Skeletal muscle satellite cell (primary cell): ENCODE measurements around the gene KCNIP2. TPM values are rescaled to one million over a fixed set of nuclear protein-coding genes. Genes with fewer than 3 reads are reported as not detected.
A peak's percentile ranks its signal among the peaks of the same experiment; 100 is the strongest.

Experiments
- H3K27me3 ChIP-seq: 2 replicates; pipeline ENCODE4 v1.7.0; 2013; ENCODE audit warnings: low read length; ENCODE audit not compliant: control insufficient read depth, insufficient read depth
- H3K36me3 ChIP-seq: 2 replicates; pipeline ENCODE4 v1.7.0; 2013; ENCODE audit warnings: mild to moderate bottlenecking, control low read depth, low read length; ENCODE audit not compliant: insufficient read depth
- H3K4me1 ChIP-seq: 2 replicates; pipeline ENCODE4 v1.7.0; 2013; ENCODE audit warnings: low read length; ENCODE audit not compliant: control insufficient read depth, insufficient read depth
- H3K4me2 ChIP-seq: 2 replicates; pipeline ENCODE4 v1.7.0; 2013; ENCODE audit warnings: mild to moderate bottlenecking, low read length
- H3K4me3 ChIP-seq: 2 replicates; pipeline ENCODE4 v1.7.0; 2013; ENCODE audit warnings: low read length
- H3K9ac ChIP-seq: 2 replicates; pipeline ENCODE4 v1.7.0; 2013; ENCODE audit warnings: mild to moderate bottlenecking, low read depth, low read length, moderate library complexity
- H3K9me3 ChIP-seq: replicated peaks from 2 replicates; pipeline ENCODE4 v1.7.0; 2013; ENCODE audit warnings: mild to moderate bottlenecking, control low read depth, low read length
- total RNA-seq: library from RNA; depleted of rRNA; stranded (reverse); fragments of >200 nt; gene quantifications from 2 replicates; pipeline ENCODE4 v1.2.3, GENCODE V29; 2012; rRNA removed

KCNIP2 gene
- 0.44 and 2.8 TPM in 2 replicates for total RNA-seq

DNA sequence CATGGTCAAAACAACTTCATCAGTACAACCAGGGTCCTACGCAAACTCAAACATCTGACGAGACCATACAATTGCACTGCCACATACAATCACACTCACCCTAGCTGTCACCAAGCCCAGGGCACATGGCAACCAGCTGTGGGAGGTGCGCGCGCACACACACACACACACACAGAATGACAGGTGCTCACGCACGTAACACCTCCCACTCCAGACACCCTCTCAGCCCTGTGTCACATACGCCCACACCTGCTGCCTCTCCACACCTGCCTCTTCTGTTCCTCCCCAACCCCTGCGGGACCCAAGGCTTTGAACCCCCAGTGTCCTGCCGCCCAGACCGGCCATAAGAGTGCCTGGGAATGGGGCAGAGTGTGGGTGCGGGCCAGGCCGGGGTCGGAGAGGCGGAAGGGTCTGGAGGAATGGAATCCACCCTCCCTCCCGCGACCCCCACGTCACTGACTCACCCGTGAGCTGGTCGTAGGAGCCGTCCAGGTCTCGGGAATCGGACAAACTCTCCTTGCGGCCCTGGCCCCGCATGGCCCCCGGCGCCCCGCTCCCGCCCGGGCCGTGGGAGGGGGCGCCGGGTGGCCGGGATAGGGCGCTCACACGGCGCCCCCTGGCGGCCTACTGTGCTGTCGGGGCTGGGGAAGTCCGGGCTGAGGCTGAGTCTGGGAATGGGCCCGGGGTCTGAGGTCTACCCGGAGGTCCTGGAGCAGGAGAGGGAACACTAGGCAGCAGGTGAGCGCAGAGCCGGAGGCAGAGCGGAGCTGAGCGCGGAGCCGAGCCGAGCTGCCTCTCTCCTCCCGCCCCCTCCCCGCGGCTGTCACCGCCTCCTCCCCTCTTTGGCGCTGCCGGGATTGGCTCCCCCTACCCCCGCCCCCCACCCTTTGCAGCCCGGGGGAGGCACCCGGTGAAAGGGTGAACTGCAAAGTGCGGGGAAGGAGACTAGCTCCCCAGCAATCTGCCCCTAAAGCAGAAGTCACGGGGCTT lies at the start of gene KCNIP2:
KCNIP2 (minus strand) TSS at position 769 of the 990 bp plus-strand sequence; CDS start at position 537, 232 bp downstream.
- Histone ChIP-seq H3K4me2 (no peak within 1 kb of the TSS), H3K4me1 (peaks cover 9% of the 10 kb centered on the region), H3K9me3 (no peaks in the 10 kb centered on the region), H3K27me3 (no peaks in the 10 kb centered on the region), H3K36me3 (no peaks in the 10 kb centered on the region), H3K9ac (no peak within 1 kb of the TSS), H3K4me3 (no peak within 1 kb of the TSS)

DNA sequence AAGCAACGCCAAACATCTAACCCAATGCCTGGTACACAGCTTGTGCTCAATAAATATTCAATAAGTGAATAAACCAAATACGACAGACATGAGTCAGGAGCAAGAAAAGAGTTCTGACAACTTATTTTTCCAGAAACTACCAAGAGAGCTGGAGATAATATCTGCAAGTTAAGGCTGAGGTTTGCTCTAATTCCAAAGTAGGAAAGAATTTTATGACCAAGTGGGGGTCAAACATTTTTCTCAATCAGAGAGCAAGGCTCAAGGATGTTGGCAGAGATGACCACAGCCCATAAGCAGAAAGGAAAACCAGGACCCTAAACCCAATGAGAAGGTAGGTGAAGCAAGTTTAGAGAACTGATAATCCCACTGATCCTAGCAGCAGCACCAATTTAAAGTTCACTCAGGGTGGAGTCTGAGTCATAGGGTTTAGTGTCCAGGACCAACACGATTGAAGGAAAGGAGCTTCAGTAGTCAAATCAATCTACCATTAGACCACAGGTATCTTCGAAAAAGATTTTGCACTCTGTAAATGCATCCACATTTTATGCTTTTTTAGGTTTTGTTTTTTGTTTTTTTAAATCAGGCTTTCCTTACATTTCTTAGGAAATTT lies 49.3 kb upstream of the KCNIP2 start:
- H3K4me1 ChIP-seq, result peaks cover 3% of the 10 kb centered on the region

DNA sequence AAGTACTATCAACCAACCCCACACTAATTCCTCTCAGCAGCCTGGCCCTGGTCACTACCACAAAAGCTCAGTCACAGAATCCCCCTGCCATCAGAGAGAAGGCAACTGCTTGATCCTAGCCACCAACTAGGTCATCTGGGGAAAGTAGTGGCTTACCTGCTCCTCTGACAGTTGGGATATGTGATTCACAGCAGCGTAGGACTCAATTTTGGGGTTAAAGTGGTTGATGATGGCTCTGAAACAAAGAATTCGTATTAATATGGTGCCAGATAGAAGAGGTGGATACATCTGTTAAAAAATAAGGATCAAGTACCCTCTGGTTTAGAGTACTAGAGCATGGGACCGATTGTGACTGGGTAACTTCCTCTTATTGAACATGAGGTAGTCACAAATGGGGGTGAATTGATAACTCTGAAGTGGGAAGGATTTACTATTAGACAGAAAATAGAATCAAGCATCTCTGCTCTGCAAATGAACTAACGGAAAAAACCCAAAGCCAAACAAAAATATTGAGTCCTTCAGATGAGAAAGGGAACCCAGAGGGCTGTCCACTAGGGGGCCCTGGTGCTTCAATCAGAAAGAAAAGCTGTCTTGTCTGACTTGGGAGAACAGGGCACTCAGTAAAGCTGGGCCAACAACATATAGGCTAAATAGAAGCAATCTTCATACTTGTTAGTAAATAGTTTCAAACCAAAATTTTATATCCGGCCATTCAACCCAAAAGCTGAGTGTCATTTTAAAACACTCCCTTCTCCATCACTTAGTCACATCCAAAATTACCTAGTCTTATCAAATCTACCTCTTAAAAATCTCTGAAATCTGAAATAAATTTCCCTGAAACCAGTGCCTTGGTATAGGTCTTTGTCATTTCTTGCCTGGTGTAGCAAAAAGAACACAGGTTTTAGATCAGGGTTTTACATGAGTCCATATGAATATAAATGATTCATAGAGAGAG lies 45.9 kb upstream of the KCNIP2 start:
- Histone ChIP-seq H3K36me3 (no peaks in the 10 kb centered on the region), H3K4me3 (no peak overlapping the region), H3K9ac (no peak overlapping the region), H3K4me2 (no peak overlapping the region), H3K9me3 (no peaks in the 10 kb centered on the region), H3K27me3 (no peaks in the 10 kb centered on the region), H3K4me1 (no peaks in the 10 kb centered on the region)

More for the DNA sequence above, 49.3 kb upstream of the KCNIP2 start:
- Histone ChIP-seq H3K4me3 (no peak overlapping the region), H3K9me3 (no peaks in the 10 kb centered on the region), H3K4me2 (no peak overlapping the region), H3K36me3 (no peaks in the 10 kb centered on the region), H3K9ac (no peak overlapping the region), H3K27me3 (no peaks in the 10 kb centered on the region)

DNA sequence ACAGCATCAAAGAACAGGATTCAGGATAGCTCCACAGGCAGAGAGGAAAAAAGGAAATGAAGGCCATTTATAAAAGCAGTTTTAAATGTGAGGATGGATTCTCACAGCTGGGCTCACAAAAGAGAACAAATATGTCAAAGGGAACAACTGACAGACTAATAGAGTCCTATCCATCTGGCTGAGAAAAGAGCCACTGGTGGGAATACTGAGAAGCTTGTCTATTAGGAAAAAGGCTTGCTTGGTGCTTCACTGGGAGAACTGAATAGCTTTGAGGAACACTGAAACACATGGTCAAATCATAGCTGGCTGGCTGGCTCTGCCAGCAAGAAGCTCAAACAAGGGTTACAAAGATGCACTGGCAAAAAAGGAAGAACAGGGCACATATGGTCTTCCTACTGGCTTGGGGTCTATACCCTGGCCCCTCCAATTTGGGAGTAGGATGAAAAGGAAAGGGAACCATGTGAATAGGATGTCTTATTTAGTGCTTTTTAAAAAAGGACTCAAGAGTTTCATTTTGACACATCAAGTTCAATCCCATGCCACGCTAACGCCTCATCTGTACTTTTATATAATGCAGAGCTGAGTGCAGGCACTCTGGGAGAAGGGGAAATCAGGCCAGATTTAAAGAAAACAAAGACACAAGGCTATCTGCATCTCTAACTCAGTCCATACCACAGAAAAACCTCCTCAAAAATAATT lies 44.8 kb upstream of the KCNIP2 start:
- Histone ChIP-seq H3K4me3 (no peak overlapping the region), H3K4me1 (no peaks in the 10 kb centered on the region), H3K27me3 (no peaks in the 10 kb centered on the region), H3K9me3 (no peaks in the 10 kb centered on the region), H3K36me3 (no peaks in the 10 kb centered on the region), H3K9ac (no peak overlapping the region), H3K4me2 (no peak overlapping the region)

DNA sequence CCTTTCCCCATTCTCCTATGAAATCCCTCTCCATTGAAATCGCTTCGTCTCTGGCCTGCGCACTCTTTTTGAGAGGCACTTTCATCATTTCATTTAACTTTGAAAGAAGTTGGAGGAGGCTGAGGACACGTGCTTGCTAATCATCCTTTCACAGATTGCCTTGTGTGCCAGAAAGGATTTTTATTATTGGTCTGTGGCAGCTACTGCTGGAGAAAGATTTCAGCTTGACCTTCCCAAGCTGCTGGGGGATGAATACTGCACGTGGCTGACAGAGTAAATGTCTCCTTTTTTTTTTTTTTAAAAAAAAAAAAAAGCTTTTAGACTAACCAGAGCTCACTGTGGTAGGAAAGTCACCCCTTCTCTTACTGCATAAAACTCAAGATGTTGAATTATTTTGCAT lies 44.2 kb upstream of the KCNIP2 start:
- Histone ChIP-seq H3K9ac (no peak overlapping the region), H3K4me3 (no peak overlapping the region), H3K4me2 (no peak overlapping the region), H3K4me1 (no peaks in the 10 kb centered on the region), H3K27me3 (no peaks in the 10 kb centered on the region), H3K36me3 (no peaks in the 10 kb centered on the region), H3K9me3 (no peaks in the 10 kb centered on the region)

DNA sequence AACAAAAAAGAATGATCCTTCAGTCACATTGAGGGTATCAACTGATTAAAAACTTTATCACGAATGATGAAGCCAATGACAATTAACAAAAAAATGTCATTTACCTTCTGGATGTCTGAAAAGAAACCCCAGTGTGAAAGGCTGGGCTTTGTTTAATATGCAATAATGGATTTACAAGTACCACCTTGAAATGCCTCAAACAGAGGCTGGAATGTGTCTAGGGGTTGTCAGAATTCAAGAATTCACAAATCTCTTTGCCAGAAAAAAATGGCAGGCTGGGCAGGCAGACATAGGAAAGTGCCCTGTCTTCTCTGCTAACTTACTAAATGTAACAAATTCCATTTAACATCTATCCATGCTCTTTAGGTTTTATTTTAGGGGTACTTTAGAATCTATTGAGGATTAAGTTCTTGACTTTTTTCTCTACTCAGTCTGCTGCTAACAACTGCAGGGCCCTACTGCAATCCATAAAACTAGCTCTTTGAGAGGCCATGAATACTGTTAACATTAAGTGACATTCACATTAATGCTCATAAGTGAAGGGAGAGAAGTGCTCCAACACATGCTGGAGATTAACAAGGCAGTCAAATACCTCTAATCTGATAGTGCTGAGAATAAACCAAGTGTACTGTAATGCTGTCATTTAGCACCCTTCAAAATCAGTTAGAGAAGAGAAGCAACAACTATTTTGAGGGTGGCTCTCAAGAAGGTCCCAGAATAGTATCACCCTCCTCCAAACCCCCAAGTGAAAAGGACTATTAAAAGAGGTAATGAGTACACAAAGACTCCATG lies 43.1 kb upstream of the KCNIP2 start:
- Histone ChIP-seq H3K4me1 (no peaks in the 10 kb centered on the region), H3K27me3 (no peaks in the 10 kb centered on the region), H3K9ac (no peak overlapping the region), H3K4me3 (no peak overlapping the region), H3K9me3 (no peaks in the 10 kb centered on the region), H3K36me3 (no peaks in the 10 kb centered on the region), H3K4me2 (no peak overlapping the region)

DNA sequence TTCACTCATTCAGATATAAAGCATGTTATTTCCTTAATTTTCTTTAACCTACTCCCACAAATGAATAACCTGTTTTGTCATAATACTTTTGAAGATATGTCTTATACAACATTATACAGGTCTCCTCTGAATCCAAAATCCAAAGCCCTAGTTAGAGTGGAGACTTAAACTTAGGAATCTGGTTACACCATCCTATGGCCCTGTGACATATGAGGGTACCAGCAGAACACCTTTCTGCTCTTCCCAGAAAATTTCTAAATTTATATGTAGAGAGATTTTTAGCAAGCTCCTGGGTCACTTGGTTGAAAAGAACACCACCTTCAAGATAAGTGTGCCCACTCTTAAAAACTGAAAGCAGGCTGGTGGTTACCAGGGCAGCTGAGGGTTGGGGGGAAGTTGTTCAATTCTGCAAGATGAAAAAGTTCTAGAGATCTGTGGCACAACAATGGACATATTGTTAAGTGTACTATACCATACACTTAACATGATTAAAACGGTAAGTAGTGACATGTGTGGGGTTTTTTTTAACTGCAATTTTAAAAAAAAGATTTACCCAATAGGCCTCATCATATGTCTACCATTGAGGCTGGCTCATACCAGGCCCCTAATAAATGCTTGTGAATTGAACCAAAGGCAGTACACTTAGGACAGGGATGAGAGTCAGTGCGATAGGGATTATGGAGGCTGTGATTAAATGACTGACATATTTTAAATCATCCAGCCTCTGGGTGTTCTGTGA lies 37.6 kb upstream of the KCNIP2 start:
- Histone ChIP-seq H3K9me3 (no peaks in the 10 kb centered on the region), H3K4me3 (no peak overlapping the region), H3K27me3 (no peaks in the 10 kb centered on the region), H3K9ac (no peak overlapping the region), H3K4me1 (peaks cover 19% of the 10 kb centered on the region), H3K4me2 (no peak overlapping the region), H3K36me3 (no peaks in the 10 kb centered on the region)

DNA sequence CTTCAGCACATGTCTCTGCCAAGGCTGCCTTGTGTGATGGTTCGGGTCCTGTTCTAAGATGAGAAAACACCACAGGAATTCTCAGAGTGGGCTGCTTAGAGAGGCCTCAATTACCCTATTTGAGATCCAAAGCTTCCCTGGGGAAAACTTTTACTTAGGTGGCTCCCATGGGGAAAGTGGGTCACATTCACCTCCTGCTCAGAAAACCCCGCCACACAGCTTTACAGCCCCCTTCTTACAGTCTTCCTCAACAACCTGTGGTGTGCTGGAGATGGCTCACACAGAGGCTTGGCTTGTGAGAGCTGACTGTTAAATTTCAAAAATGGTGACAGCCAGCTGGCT lies 36.6 kb upstream of the KCNIP2 start:
- H3K9ac ChIP-seq, result peak overlapping the region; percentile 47
- peak overlapping the region; percentile 41 for H3K4me3 ChIP-seq
- H3K9me3 ChIP-seq, result no peaks in the 10 kb centered on the region
- H3K36me3 ChIP-seq, result no peaks in the 10 kb centered on the region
- peaks cover 19% of the 10 kb centered on the region for H3K4me1 ChIP-seq
- no peaks in the 10 kb centered on the region for H3K27me3 ChIP-seq
- peak overlapping the region; percentile 52 for H3K4me2 ChIP-seq

DNA sequence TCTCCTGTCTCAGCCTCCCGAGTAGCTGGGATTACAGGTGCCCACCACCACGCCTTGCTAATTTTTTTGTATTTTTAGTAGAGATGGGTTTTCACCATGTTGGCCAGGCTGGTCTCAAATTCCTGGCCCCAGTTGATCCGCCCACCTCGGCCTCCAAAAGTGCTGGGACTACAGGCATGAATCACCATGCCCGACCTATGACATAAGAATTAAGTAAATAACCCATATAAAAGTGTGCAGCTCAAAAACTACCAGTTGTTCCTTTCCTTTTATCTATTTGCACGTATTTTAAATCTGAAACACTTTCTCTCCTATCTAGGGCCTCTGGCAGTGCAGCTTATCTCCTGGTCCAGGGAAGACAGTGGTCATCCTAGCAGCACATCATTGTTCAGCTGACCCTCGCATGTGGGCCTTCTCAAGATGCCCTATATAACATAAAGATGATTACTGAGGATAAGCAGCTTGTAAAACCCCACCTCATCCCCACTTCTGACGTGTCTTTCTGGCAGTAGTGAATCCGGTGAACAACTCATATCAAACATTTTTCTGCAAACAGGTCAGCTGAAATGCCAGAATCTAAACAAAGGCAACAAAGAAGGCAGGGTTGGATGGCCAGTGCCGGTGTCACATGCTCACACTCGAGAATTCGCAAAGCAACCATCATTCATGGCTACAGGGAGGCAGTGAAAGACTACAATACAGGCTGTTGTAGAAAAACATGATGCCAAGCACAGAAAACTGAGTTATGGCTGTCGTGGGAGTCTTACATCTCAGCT lies 36.0 kb upstream of the KCNIP2 start:
- peak overlapping the region; percentile 52 for H3K4me2 ChIP-seq
- peaks cover 19% of the 10 kb centered on the region for H3K4me1 ChIP-seq
- peak overlapping the region; percentile 41 for H3K4me3 ChIP-seq
- H3K36me3 ChIP-seq, result no peaks in the 10 kb centered on the region
- H3K9me3 ChIP-seq, result no peaks in the 10 kb centered on the region
- peak overlapping the region; percentile 47 for H3K9ac ChIP-seq
- H3K27me3 ChIP-seq, result no peaks in the 10 kb centered on the region
